Occipital lobe (tissue), 2 donors: ENCODE data around the gene CPA2. TPM values are rescaled to one million over a fixed set of nuclear protein-coding genes. Genes with fewer than 3 reads are reported as not detected.
"Not testable (repeated sequence)": the region's sequence is repeated elsewhere in the genome, so short reads cannot be mapped to it uniquely, and the experiment has no call there.

Experiments used
- DNase-seq: peaks from one replicate; lab custom pipeline; 2025; lab: John Stamatoyannopoulos, UW
- total RNA-seq: library from RNA; depleted of rRNA; stranded (reverse); fragments of >200 nt; gene quantifications from one replicate; pipeline ENCODE4 v1.2.3, GENCODE V29; 2014

CPA2 gene
- total RNA-seq, result not detected

DNA sequence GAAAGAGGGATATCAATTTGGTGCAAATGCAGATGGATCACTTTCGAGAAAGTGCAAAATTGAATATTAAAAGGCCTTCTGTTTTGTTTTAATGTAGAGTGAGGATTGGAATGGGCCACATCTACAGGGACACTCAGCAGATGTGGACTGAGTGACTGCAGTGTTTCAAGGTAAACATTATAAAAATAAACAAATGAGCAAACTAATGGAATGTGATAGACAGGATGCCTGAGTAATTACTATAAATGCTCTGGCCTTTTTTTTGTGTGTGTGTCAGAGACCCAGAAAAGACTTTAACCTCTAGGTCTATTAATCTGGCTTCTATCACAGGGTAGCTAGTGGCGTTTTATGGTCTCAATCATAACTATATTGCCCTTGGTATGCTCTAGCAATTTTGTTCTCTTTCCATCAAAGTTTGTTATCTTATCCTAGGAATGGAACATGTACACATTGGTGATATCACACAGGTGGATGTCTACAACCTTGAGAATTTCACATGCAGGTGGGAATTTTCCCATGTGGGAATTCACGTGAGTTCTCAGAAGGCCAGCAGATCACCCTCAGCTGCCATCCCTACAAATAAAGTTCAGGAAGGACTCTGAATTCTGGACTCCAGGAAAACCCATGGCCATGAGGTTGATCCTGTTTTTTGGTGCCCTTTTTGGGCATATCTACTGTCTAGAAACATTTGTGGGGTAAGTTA, at the start of gene CPA2:
Gene CPA2 (plus strand): TSS at position 606 of the 703 bp plus-strand sequence. CDS start 19 bp downstream, at position 625.
- DNase-seq, result no peak

DNA sequence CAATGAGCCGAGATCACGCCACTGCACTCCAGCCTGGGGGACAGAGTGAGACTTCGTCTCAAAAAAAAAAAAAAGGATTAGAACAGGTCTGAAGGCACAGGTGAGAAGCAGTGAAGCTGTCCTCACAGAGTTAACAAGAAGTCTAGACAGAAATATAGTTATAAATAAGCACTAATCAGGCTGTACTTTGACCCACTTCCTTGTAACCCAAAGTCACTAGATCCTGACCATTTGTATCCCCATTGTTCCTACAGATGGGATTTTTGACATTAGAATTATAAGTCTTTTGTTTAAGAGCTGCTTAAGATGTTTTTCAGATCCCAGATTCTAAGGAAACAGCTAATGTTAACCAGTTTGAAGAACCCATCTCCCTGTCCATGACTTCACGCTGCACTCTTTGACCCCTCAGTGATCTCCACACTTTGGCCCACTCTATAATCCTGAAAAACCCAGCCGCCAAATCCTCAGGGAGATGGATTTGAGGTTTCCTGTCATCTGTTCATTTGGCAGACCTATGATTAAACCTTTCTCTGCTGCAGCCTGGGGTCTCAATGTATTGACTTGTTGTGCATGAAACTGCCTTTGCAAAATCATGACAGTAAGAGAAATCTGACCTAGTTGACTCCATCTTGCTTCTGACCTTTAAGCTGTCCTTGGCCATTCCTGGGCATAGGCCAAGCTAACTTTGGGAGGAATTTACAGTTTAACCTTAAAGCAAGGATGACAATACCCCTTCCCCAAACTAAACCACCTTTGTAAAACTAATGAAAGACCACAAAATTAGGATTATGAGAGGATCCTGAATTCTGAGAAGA, 47.6 kb upstream of the CPA2 start:
- no peak for DNase-seq

DNA sequence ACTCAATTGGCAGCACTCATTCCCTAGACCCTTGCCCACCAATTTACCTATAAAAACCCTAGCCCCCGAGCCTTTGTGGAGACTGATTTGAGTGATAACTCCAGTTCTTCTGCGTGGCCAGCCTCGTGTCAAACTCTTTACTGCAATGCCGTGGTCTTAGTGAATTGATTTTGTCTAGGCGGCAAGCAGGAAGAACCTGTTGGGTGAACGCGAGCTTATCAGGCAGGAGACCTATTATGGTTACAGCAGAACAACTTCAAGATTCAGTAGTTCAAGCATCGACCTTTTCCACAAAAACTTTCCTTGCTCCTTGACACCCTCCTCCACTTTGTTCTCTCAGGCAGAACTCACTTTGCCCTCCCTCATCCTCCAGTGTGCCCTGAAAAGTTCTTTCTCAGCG, 46.8 kb upstream of the CPA2 start:
- no peak for DNase-seq

DNA sequence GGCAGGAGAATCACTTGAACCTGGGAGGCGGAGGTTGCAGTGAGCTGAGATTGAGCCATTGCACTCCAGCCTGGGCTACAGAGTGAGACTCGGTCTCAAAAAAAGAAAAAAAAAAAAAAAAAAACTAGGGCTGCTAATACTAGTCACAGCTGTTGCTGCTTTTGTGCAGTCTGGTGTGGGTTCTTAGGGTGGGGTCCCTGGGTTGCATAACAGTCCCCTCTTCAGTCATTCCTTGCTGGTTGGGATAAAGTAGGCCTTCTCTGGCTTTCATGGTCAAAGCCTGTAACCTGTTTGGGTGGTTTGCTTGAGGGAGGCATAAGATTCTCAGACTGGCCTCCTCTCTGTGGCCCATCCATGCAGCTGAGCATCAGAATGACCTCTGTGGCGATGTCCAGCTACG, 44.9 kb upstream of the CPA2 start:
- no peak for DNase-seq

DNA sequence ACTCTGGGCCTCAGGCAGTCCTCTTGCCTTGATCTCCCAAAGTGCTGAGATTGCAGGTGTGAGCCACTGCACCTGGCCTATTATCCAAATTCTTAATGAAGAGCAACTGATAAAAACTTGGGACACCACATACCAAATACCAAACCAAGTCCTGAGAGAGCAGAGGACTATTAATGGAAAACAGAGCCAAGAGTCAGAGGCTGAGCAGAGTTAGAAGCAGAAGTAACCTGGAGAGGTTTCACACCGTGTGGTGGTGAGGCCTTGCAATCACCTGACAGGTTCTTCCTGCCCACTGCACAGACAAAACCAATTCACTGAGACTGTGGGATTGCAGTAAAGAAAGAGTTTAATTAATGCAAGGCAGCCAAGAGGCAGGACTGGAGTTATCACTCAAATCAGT, 43.0 kb upstream of the CPA2 start:
- DNase-seq, result no peak

DNA sequence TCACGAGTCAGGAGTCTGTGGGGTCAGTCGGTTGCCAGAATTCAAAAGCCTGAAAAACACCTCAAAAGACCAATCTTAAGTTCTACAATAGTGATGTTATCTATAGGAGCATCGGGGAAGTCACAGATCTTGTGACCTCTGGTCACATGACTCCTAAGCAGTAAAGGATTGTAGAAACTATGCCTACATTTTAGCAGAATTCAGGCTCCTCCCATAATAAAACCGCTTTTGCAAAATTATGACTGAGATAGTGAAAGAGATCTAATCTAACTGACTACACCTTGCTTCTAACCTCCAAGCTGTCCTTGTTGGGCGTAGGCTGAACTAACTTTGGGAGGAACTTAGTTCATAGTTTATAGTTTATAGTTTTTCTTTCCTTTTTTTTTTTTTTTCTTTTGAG, 42.5 kb upstream of the CPA2 start:
- DNase-seq, result no peak

DNA sequence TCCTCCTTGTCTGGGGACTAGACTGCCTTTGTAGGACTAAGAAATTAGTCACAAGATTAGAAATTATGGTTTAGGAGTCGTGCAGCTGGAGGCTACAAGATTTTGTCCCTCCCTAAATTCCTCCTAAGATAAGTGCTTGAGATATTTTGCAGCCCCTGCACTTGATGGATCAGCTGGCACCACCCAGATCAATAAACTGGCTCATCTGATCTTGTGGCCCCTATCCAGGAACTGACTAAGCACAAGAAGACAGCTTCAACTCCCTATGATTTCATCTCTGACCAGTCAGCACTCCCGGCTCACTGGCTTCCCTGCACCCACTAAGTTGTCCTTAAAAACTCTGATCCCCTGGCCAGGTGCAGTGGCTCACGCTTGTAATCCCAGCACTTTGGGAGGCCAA, 41.7 kb upstream of the CPA2 start:
- not testable (repeated sequence) for DNase-seq

DNA sequence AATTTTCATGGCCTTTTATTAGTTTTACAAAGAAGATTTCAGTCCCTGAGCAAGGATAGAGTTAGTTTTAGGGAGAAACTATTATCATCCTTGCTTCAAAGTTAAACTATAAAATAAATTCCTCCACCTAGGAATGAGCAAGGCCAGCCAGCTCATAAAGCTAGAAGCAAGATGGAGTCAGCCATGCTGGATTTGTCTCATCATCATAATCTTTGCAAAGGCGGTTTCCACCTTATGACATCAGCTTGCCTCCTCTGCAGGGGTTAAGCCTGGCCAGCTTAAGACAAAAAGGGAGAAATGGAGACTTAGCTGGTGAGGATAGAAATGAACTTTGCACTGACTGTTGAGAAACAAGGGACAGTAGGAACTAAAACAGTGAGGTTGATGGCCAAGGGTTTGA, 40.3 kb upstream of the CPA2 start:
- DNase-seq, result no peak

DNA sequence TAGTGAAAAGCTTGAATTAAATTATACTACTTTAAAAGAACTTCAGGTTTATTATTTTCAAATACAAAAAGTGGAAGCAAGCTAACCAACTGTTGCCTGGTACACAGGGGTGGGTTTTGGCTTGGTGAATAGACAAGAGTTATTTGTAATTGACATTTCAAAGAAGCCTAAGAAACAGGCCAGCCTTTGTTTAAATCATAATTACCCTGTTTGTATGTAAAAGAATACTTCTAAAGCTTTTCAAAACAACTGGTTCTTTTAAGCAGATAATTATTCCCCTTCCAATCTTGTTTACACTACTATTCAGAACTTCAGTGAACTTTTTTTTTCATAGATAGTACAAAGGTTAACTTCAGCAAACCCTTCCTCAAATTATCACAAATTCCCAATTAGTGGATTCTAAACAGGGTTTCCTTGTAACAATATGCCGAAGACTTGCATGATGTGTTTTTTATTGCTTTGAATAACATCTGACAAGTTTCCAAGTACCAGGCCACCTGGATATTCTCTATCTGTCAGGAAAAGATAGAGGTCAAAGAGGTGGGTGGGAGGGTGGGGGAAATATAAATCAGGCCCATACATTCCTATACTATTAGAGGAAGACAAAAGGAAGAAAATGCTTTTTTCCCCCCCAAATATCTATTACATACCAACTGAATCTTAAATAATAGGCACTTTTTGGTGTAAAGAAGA, 38.6 kb upstream of the CPA2 start:
- DNase-seq, result no peak

DNA sequence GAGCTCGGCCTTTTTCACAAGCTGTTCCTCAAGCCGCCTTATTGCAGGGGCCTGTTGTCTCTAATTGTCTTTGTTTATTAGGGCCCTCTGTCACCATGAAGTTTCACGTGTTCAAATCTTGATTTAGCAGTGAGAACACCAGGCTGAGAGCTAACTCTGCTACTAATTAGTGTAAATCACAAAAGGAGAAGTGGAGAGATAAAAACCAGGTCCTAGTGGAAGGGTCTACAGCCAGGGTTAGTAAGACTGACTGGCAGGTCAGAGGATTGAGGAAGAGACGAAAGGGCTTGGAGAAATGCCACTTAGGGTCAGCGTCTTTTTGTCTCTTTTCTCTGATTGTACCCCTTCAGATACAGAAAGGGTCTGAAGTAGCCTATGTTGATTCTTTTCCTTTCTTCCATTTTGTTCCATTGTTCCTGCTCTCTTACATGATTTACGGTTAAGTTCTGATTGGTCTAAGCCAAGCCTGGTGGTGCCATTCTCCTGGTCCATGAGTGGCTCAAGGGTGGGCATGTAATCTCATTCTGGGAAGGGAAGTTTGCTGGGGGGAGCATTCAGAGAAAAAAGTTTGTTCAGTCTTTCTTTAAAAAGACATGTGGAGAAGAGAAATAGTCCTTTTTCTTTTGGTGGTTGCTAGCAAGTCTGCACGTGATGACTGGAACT, 37.7 kb upstream of the CPA2 start:
- no peak for DNase-seq

DNA sequence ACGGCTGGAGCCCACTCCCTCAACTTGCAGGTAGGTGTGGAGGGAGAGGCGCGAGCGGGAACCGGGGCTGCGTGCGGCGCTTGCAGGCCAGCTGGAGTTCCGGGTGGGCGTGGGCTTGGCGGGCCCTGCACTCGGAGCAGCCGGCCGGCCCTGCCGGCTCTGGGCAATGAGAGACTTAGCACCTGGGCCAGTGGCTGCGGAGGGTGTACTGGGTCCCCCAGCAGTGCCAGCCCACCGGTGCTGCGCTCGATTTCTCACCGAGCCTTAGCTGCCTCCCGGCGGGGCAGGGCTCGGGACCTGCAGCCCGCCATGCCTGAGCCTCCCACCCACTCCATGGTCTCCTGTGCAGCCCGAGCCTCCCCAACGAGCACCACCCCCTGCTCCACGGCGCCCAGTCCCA, 36.7 kb upstream of the CPA2 start:
- DNase-seq, result not testable (repeated sequence)

DNA sequence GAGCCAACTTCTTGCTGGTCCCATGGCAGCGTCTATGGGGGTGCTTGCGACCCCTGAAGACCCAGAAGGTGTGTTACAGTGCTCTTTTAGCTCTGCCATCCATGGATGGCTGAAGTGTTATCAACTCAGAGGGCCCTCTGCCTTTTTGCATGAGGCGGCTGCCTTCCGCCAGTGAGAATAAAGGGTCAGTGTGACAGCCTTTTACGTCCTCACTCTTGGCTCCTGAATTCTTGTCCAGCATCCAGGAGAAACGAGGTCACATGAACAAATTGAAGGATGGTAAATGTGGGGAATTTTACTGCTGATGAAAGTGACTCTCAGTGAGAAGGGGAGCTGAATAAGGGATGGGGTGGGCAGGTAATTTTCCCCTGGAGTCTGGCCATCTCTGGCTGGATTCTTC, 34.9 kb upstream of the CPA2 start:
- DNase-seq, result no peak

DNA sequence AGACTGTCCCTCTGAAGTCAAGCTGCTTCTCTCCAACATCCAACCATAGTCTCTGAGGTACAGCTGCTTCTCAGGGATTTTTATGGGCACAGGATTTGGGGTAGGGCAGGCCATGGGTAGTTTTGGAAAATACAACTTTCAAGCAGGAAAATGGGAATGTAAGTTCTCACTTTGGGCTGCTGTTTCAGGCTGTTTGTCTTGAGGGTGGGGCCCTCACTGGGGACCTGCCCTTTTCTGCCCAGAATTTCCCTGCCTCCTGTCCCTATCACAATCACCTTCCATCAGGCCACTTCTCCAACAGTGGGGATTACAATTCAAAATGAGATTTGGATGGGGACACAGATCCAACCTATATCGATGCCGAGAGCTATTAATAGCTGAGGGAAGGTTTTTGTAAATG, 34.5 kb upstream of the CPA2 start:
- no peak for DNase-seq

DNA sequence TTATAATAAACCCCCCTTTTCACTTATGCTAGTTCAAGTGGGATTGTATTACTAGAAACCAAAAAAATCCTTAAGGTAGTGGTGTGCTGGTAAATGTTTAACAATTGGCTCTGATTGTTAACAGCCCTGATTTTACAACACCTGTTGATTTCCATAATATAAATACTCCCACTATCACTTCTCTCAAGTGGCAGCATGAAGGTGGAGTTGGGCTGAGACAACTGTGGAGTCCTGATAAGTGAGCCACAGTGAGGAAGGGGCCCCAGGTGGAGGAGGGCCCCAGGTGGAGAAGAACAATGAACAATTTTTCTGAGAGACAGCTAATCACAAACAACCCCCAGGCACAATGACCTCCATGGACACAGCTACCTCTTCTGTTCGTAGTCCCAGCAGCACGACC, 32.6 kb upstream of the CPA2 start:
- DNase-seq, result no peak

DNA sequence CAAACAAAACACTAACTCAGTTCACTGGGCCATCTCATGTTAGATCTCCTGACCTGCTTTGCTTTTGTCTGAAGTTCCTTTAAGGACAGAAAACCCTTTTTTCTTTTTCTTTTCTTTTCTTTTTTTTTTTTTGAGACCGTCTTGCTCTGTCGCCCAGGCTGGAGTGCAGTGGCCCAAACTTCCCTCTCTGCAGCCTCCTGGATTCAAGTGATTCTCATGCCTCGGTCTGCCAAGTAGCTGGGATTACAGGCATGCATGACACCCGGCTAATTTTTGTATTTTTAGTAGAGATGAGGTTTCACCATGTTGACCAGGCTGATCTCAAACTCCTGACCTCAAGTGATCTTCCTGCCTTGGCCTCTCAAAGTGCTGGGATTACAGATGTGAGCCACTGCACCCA, 30.3 kb upstream of the CPA2 start:
- not testable (repeated sequence) for DNase-seq

DNA sequence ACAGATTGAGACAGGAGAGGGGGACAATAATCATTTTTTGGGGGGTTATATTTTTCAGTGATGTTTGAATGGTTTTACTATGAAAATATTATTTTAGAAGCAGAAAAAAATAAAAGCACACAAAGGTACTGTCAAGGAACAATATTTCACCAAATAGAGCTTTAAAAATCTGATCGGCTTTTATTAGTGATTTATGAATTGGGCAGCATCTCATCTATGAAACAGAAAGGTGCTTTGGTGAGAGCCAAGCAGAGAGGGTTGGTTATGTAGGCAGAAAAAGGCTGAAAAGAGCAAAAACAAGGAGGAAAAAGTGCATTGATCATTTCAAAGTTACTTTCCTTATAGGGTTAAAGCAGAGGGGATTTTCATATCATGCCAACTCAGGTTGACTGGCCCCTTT, 26.4 kb upstream of the CPA2 start:
- DNase-seq, result no peak

DNA sequence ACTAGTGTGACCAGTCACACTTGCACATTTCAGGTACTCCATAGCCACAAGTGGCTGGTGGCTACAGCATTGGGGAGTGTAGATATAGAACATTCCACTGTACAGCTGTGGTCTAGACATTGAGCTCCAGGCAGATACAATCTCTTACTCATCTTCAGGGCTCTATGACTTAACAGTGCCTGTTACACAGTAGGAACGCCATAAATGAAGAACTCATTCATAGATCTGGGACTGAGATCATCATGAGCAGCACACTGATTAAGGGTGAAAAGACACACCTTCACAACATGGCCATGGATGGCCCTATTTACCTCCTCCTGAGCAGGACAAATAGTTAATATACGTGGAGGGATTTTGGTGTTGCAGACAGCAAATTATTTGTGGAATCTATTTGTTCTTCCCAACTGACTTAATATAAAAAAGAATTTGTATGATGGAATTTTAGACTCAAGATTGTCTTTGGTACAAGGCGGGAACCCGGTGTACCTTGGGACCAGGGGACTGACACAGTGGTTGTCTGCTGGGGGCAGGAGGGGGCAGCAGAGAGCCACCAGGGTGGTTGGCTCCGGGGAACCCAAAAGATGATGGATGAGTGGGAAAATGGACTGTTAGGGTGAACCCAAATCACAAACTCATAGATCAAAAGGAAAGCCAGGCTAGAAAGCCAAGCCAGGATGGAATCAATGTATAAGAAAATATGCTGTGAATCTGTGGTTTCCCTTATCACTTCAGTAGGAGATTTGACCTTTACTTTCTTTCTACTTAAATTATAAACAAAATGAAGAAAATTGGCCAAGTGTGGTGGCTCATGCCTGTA, 24.3 kb upstream of the CPA2 start:
- DNase-seq, result no peak

DNA sequence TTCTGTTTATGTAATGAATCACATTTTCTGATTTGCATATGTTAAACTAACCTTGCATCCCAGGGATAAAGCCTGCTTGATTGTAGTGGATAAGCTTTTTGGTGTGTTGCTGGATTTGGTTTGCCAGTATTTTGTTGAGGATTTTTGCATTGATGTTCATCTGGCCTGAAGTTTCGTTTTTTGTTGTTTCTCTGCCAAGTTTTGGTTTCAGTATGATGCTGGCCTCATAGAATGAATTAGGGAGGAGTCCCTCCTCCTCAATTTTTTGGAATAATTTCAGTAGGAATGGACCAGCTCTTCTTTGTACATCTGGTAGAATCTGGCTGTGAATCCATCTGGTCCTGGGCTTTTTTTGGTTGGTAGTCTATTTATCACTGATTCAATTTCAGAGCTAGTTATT, 23.2 kb upstream of the CPA2 start:
- DNase-seq, result not testable (repeated sequence)

DNA sequence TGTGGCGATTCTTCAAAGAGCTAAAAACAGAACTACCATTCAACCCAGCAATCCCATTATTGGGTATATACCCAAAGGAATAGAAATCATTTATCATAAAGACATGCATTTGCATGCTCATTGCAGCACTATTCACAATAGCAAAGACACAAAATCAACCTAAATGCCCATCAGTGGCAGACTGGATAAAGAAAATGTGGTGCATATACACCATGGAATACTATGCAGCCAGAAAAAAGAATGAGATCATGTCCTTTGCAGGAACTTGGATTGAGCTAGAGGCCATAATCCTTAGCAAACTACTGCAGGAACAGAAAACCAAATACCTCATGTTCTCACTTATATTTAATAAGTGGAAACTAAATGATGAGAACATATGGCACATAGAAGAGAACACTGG, 20.2 kb upstream of the CPA2 start:
- DNase-seq, result not testable (repeated sequence)

DNA sequence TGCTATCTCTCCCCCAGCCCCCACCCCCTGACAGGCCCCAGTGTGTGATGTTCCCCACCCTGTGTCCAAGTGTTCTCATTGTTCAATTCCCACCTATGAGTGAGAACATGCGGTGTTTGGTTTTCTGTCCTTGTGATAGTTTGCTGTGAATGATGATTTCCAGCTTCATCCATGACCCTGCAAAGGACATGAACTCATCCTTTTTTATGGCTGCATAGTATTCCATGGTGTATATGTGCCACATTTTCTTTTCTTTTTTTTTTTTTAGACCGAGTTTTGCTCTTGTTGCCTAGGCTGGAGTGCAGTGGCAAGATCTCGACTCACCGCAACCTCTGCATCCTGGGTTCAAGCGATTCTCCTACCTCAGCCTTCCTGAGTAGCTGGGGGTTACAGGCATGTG, 17.8 kb upstream of the CPA2 start:
- DNase-seq, result not testable (repeated sequence)

DNA sequence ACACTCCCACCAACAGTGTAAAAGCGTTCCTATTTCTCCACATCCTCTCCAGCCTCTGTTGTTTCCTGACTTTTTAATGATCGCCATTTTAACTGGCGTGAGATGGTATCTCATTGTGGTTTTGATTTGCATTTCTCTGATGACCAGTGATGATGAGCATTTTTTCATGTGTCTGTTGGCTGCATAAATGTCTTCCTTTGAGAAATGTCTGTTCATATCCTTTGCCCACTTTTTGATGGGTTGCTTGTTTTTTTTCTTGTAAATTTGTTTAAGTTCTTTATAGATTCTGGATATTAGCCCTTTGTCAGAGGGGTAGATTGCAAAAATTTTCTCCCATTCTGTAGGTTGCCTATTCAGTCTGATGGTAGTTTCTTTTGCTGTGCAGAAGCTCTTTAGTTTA, 17.0 kb upstream of the CPA2 start:
- DNase-seq, result not testable (repeated sequence)
